SKM-1 (cell line): ENCODE measurements around the gene CTNNBL1.
"Not testable (repeated sequence)": the region's sequence is repeated elsewhere in the genome, so short reads cannot be mapped to it uniquely, and the experiment has no call there.

Experiments
- DNase-seq: peaks from one replicate; lab custom pipeline; 2025; ENCODE audit not compliant: unreplicated experiment; lab: John Stamatoyannopoulos, UW

CTNNBL1 gene, protein sequence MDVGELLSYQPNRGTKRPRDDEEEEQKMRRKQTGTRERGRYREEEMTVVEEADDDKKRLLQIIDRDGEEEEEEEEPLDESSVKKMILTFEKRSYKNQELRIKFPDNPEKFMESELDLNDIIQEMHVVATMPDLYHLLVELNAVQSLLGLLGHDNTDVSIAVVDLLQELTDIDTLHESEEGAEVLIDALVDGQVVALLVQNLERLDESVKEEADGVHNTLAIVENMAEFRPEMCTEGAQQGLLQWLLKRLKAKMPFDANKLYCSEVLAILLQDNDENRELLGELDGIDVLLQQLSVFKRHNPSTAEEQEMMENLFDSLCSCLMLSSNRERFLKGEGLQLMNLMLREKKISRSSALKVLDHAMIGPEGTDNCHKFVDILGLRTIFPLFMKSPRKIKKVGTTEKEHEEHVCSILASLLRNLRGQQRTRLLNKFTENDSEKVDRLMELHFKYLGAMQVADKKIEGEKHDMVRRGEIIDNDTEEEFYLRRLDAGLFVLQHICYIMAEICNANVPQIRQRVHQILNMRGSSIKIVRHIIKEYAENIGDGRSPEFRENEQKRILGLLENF

DNA sequence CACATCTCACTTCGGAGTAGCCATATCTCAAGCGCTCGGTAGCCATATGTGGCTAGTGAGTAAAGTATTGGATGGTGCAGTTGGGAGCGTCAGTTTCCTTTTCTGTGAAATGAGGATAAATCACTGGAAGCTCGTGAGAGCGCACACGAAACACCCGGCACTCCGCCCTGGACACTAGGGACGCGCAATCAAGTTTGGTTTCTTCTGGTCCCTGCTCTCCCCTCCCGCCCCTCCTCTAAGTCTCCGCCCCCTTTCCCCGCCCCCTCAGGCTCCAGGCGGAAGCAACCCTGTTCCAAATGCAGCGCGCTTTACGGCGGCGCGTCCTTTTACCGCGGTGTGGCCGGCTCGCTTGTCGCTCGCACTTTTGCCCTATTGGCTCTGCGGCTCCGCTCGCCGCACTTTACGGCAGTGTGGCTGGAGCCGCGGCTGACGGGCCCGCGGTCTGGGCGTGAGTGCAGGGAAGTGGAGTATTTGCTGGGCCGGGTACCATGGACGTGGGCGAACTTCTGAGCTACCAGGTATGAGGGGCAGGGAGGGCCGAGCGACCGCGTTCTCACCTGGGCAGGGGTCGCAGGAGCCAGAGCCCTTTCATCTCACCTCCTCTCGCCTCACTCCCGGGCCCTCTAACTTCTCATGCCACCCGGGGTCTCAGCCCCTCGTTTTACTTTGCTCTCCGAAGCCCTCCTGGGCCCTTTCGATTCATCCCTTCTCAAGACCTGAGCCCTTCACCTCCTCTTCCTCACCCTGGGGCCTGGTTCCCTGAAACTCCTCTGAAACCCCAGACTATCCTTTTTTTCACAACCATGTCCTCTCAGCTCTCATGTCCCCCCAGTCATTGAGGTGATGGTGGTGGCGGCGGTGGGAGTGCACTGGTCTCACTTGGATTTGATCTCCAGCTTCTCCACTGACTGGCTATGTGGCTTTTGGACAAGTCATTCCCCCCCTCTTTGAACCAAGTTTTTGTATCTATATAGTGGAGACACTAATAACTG, at the start of gene CTNNBL1:
Gene CTNNBL1, plus strand, starts transcription at position 396 of the 992 bp plus-strand sequence. Its CDS starts 93 bp downstream, at position 489.
- peak; percentile 84 for DNase-seq

DNA sequence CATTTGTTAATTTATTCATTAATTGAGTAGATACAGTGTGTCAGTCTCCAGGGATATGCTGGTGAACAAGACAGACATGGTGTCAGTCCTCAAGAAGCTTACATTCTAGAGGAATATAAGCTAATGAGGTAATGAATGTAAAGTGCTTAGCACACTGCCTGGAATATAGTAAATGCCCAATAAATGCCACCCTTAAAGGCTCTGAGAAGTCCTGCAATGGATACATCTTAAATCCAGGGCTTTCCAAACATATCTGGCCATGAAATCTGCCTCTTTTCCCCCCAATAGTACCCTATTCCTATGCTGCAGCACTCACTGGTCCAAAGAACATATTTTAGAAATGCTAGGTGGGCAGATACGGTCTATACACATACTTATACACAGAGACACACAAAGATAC, 49.2 kb upstream of the CTNNBL1 start:
- DNase-seq, result no peak

DNA sequence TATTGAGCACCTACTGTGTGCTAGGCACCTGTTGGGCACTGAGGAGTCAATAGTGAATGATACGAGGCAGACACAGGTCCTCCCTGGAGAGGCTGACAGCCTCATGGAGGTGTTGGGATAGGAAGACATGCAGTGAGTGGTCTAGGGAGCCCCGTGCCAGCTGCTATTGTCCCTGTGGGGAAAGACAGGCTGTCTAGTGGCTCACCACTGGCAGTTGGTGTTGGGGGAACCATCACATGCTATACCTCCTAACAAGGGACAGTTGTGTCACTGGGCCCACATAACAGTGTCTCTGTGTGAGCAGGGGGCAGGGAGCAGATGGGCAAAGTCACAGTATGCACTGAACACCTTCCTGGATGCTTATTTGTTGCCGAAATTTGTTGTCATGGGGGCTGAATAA, 45.9 kb upstream of the CTNNBL1 start:
- DNase-seq, result no peak

DNA sequence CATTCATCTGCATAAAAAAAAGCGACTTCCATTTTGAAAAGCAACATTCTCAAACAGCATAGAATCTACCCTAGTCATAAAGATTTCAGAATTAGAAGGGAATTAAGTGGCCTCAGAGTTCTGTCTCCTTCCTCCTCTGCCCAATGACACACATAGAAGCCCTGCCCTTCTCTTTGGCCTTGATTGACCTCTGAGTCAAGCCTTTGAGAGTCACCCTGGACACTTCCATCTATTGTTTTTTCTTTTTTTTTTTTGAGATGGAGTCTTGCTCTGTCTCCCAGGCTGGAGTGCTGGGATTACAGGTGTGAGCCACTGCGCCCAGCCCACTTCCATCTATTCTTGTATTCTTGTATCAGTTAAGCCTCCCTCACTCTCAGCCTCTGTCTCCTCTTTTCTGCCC, 44.8 kb upstream of the CTNNBL1 start:
- DNase-seq, result no peak

DNA sequence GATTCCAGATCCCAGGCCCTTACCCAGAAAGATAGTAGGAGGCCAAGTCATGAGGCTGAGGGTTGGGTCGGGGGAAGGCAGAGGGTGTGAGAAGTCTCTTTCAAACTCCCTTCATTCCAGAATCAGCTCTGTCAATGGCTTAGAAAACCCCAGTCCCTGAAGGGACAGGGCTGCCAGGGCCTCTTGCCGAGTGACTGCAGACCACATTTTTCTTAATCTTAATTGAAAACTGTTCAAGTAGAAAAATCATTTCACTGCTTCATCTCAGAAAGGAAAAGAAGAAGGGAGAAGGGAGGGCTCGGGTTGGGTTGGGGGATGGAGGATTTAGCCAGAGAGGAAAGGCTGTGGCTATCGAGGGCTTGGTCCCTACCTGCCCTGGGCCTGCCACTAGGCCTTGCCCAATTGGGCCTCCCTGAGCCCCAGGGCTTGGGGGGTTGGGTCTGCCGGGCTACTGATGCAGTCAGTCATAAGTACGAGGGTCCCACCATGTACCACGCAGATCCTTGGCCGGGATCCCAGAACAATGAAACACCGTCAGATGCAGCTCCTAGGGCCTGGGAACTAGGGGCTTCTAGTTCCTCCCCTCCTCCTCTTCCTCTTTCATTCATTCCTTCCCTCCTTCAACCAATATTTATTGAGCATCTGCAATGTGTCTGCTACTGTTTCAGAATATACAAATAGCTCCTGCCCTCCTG, 44.0 kb upstream of the CTNNBL1 start:
- DNase-seq, result no peak

DNA sequence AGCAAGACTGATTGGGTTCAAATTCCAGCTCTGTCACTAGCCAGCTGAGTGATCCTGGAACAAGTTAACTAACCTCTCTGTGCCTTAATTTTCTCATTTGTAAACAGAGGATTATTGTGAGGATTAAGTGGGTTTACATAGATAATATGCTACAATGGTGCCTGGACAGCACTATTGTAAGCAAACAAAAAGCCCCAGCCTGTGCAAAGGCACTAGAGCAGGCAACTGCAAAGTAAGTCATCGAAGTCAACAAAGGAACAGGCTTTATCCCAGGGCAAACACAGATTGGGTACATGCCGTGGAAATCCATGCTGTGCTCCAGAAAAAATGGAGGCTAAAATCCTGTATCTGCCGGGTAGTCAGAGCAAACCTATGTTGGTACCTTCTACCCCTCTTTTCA, 43.2 kb upstream of the CTNNBL1 start:
- no peak for DNase-seq

DNA sequence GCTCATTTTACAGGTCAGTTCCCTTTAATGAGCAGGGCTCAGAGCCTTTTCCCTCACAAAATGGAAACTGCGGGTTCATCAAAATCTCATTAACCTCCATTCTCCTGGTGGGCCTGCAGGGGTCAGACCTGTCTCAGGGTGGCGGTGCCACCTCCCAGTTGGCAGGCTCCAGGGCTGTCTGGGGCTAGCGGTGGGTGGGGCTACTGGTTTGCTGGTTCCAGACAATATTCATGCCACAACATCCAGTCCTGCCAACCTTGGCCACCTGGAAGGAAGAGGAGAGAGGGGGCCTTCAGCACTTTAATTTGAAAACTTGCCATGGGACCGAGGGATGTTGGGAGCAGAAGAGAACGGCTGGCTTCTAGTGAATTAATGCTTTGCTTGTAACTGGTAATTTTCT, 41.9 kb upstream of the CTNNBL1 start:
- no peak for DNase-seq

DNA sequence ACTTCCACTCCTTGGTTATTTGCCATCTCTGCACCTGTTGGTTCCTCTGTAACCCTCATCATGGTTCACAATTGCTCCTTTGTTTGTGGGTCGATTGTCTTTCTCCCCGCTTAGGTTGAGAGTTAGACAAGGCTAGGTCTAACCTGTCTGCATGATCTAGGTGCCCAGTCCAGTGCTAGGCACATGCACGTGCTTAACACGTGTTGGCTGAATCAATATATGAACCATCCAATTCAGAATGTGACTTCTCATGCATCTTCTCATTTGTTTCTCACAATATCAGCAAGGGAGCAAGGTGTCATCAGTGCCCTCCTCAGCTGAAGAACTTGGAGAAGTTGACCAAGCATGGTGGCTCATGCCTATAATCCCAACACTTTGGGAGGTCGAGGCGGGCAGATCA, 36.9 kb upstream of the CTNNBL1 start:
- no peak for DNase-seq

DNA sequence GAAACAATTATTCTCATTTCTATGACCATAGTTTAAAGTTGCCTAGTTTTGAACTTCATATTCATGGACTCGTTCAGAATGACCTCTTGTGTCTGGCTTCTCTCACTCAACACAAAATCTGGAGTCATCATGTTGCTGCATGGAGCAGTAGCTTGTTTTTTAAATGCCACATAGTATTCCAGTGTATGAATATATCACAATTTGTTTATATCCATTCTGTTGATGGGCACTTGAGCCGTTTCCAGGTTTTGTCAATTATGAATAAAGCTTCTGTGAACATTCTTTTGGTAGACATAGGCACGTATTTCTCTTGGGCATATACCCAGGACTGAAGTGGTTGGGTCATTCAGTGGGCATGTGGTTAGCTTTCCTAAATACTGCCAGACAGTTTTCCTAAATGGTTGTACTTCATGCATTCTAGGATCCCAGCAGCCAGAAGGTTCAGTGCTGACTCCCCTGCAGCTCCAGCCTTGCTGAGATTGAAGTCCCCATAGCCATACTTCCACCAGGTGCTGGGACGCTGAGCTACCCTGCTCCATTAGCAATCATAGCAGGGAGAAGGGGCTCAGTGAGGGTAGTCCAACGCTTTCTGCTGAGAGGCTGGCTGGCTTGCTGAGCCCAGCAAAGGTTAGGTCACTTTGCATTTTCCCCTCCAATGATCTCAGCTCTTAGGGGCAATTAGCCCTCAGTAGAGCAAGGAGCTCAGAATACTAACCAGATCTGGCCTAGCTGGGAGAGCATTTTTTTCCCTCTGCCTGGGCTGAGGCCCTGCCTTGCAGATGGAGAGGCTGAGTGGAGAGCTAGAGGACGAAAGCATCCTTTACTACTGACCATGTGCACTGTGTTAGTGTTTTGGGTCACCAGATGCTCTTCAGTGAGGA, 35.7 kb upstream of the CTNNBL1 start:
- DNase-seq, result no peak

DNA sequence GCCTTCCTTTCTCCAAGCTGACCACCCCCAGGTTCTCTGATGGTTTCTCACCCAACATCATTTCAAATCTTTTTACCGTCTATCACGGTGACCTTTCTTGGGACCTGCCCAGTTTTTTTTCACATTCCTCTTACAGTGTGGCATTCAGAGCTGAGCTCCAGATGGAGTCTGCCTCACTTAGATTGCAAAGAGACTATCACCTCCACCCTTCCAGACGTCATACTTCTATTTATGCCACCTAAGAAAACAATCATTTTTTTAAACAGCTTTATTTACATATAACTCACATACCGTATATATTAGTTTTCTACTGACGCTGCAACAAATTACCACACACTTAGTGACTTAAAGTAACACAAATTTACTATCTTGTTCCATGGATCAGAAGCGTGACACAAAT, 32.3 kb upstream of the CTNNBL1 start:
- no peak for DNase-seq

DNA sequence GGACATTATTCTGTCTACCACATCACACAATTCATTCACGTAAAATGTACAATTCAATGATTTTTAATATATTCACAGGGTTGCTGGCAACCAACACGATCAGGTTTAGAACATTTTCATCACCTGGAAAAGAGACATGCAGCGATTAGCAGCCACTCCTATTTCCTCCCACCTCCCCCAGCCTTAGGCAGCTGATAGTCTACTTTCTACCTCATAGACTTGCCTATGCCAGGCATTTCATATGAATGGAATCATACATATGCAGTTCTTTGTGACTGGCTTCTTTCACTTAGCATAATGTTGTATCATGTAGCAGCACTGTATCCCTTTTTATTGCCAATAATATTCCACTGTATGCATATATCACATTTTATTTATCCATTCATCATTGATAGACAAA, 31.5 kb upstream of the CTNNBL1 start:
- no peak for DNase-seq

DNA sequence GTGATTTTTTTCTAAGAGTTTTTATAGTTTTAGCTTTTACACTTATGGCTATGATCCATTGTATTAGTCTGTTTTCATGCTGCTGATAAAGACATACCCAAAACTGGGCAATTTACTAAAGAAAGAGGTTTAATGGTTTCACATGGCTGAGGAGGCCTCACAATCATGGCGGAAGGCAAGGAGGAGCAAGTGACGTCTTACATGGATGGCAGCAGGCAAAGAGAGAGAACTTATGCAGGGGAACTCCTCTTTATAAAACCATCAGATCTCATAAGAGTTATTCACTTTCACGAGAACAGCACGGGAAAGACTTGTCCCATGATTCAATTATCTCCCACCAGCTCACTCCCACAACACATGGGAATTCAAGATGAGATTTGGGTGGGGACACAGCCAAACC, 29.2 kb upstream of the CTNNBL1 start:
- not testable (repeated sequence) for DNase-seq

DNA sequence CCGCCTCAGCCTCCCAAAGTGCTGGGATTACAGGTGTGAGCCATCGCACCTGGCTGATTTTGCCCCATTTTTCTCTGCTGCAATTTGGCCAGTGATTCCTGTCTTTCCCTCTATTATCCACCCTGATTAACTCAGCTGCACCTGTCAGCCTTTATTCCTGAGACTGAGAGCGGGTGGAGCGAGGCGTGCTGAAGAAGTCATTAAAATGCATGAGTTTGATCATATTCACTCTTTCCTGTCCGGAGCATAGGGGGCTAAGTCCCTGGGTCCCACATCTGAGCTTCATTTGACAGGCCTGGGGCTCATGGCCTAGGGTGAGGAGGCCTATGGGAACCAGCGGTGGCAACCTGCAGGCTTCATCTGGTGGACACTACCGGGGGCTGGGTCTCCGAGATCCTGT, 25.7 kb upstream of the CTNNBL1 start:
- DNase-seq, result no peak

DNA sequence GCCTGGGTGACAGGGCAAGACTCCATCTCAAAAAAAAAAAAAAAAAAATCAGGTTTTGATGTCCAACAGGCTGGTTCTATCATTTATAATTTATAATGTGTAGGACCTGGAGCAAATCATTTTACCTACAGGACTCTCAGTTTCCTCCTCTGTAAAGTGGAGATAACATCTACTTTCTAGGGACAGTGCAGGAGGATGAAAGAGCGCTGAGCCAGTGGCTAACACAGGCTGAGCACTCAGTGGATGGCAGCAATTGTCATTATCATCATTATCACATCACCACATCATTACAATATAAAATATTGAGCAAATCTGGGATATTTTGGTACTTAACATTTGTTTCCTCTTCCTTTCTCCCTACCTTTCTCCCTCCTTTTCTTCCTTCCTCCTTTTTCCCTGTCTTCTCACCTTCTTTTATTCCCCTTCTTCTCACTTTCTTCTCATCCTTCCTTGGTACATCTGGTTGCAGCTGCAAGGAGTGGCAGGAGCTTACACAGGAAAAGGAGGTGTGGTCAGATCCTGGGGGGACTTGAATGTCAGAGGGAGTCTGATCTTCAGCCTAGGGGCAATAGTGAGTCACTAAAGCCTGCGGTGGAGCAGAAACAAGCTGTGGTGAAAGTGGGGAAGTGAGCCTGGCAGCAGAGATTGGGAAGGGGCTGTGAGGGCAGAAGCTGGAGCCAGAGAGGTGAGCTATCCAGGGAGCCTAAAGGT, 24.6 kb upstream of the CTNNBL1 start:
- DNase-seq, result no peak

DNA sequence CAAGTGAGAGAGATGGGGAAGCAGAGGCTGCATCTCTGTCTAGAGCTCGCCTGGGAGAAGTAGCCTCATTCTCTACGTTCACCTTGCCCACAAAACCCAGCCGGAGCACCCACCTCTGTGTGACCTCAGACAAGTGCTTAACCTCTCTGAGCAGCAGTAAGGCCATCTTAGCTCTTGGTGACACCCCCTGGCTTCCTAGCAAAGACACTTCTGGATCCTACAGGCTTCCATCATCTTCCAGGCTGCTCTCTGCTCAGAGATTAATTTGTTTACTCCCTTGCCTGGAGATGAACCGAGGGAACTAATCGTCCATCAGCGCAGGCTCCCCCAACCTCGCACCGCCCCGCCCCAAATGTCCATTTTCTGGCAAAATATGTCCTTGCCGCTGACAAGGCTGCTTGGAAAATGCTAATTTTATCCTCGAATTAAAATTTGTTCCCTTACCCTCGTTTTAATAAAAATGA, 24.0 kb upstream of the CTNNBL1 start:
- DNase-seq, result no peak

DNA sequence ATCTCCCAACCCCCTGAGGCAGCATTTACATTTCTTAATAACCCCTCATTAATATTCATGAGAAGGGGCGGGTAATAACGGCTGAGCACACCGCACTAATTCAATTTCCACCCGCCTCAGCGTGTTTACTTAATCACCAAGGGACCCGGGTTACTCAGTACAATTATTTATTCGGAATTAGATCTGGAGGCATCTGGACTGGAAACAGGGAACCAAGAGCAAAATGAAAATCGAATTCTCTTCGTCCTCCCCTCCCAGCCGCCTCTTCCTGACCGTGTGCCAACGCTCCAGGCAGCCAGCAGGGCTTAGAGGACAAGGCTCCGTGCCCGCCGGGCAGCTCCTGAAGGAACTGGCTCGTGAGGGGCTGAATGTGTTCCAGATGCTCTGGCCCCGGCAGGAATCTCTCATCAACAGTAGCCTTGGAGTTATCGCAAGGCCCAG, 23.5 kb upstream of the CTNNBL1 start:
- DNase-seq, result no peak

DNA sequence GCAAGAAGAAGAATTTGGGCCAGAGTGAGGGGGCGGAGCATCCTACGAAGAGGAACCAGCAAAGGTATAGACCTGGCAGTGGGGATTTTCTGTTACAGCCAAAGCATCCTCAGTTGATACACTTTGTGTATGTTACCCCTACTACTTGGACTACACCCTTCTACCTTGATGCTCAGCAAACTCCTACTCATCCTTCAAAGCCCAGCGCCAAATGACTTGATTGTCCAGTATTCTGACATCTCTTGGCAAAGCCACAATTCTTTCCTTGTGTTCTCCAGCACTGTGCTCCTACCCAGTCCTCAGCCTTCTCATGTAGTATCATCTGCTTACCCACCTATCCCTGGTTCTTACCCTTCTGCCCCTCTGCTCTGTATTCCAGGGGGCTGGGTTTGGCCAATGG, 21.7 kb upstream of the CTNNBL1 start:
- DNase-seq, result no peak

DNA sequence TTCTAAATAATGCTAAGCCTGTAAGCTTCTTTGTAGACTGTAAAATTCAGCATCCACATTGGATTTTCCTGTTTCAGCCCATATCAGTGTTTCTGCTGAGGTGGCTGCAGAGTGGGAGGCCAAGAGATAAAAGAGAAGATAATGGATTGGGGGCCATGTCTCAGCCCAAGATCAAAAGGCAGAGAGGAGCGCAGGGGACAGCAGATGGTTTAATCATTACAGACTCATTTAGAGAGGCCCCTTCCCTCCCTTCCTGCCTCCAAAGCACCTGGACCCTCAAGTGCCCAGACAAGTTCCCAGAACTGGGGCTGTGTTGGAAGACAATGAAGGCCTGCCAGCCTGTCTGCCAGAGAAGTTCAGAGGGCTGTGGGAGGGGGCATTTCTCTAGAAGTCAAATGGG, 20.4 kb upstream of the CTNNBL1 start:
- DNase-seq, result no peak

DNA sequence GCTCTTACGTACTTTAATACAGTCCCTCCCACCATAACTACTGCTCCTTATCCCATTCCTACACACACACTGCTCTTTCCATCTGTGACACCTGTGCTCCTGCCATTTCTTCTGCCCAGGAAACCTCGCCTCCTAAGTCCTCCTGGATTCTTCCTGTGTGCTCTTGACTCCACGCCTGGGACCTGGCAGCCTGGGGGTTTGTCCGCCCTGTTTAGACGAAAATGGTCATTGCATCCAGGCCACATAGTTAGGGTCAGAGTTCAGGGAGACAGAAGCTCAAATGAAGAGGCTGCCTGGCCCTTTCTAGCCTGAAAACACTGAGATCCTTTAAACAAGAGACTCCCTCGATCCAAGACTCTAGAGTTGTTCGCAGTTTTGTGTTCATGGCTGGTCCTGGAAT, 17.4 kb upstream of the CTNNBL1 start:
- no peak for DNase-seq
